GM21723 (cell line): ENCODE data around the gene UNC119.

Experiments used
- ATAC-seq: cut with Tn5 transposase; IDR thresholded peaks from one replicate; pipeline ENCODE4 v1.9.1; 2021; ENCODE audit warnings: mild to moderate bottlenecking, moderate library complexity; ENCODE audit not compliant: unreplicated experiment

The UNC119 gene

GRCh38 chr17:28500712-28501379 lies 51.6 kb downstream of the UNC119 start:
- peak; percentile 65 for ATAC-seq

- no peak for ATAC-seq
Observed at GRCh38 chr17:28499684-28500357, 52.6 kb downstream of the UNC119 start.

GRCh38 chr17:28499364-28499664 lies 53.1 kb downstream of the UNC119 start:
- no peak for ATAC-seq

- no peak for ATAC-seq
Observed at GRCh38 chr17:28498652-28499363, 53.6 kb downstream of the UNC119 start.

GRCh38 chr17:28497931-28498330 lies 54.5 kb downstream of the UNC119 start:
- no peak for ATAC-seq
